Measurements from ENCODE around the gene CTSF. TPM values are rescaled to one million over a fixed set of nuclear protein-coding genes. Genes with fewer than 3 reads are reported as not detected.
A peak's percentile ranks its signal among the peaks of the same experiment; 100 is the strongest.

The CTSF gene
- total and polyA plus RNA-seq, 2 of the 13 experiments (the other 11 are each of a cell fraction or from before 2014, with no cell fraction given) = not detected

DNA sequence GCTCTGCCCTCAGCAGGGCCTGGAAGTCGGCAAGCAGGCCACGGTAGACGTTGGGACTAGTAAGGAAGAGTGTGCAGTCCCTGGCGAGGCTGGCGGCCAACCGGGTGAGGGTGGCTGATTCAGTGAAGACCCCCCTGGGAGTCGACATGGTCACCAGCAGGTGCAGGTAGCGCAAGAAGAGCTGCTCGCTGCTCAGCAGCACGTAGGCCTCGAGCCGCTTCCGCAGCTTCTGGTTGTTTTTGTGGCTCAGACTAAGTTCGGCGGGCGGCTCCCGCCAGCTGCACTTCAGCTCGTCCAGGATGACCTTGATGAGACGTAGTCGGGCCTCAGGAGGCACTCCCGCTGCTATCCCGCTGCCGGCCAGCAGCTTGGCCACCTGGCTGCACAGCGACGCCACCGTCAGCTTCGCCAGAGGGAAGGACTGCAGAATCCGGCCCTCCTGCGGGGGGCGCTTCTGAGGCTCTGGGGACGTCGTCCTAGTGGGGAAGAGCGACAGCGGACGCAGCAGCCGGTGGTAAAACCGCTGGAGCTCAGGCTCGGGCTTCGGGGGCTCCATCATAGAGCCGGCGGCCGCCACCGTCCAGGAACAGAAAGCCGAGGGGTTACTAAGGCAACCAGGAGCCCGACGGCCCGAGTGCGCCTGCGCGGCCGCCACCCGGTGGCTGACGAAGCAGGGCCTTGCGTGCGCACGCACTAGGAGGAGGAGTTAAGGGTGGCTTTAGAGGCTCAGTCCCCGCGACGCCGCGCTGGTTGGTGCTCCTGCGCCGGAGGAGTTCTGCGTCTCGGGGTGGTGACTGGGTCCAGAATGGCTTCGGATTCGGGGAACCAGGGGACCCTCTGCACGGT, 24.3 kb upstream of the CTSF start, which contains the start of the genes CCDC87 and CCS (continued):
- TF ChIP-seq CEBPZ (IDR thresholded peaks at IDR 0.05; ENCODE audit: low read length) (no peak), CENPT (CRISPR knock-in tag; IDR thresholded peaks at IDR 0.05; ENCODE audit: low read depth) (no peak; the same call in 1 of the 2 replicates), ZNF747 (CRISPR knock-in tag; IDR thresholded peaks at IDR 0.05; ENCODE audit: borderline replicate concordance) (peak; percentile 91), SRSF4 (IDR thresholded peaks at IDR 0.05; ENCODE audit: low read depth, low read length, poor library complexity, severe bottlenecking) (no peak), ZFX (CRISPR knock-in tag; IDR thresholded peaks at IDR 0.05; ENCODE audit: low read depth) (peak; percentile 85), ZNF33A (CRISPR knock-in tag; IDR thresholded peaks at IDR 0.05; ENCODE audit: borderline replicate concordance) (no peak), HNRNPK (IDR thresholded peaks at IDR 0.05; ENCODE audit: low read depth, low read length, poor library complexity, severe bottlenecking) (no peak), RFX5 (IDR thresholded peaks at IDR 0.05; ENCODE audit: low read depth, low read length) (no peak), MTF1 (CRISPR knock-in tag; IDR thresholded peaks at IDR 0.05) (no peak), JUNB (CRISPR knock-in tag; IDR thresholded peaks at IDR 0.05; ENCODE audit: borderline replicate concordance) (no peak), GTF2F1 (IDR thresholded peaks at IDR 0.05; ENCODE audit: low read length) (no peak), TSC22D2 (CRISPR knock-in tag; IDR thresholded peaks at IDR 0.05; ENCODE audit: borderline replicate concordance) (peak; percentile 76; the same call in 1 of the 2 replicates), ZNF546 (CRISPR knock-in tag; conservative IDR thresholded peaks at IDR 0.05) (peak; percentile 91; the same call in 1 of the 2 replicates), NCOR1 (IDR thresholded peaks at IDR 0.05; ENCODE audit: borderline replicate concordance, low read length) (peak; percentile 32; the same call in 1 of the 2 replicates), TBX2 (CRISPR knock-in tag; IDR thresholded peaks at IDR 0.05; ENCODE audit: borderline replicate concordance) (peak; percentile 89), ZNF414 (CRISPR knock-in tag; IDR thresholded peaks at IDR 0.05) (peak; percentile 45; the same call in 1 of the 2 replicates), ZNF616 (CRISPR knock-in tag; IDR thresholded peaks at IDR 0.05; ENCODE audit: low read depth) (no peak), ZNF724P (CRISPR knock-in tag; IDR thresholded peaks at IDR 0.05; ENCODE audit: borderline replicate concordance) (peak; percentile 47; the same call in 1 of the 2 replicates)
- TF ChIP-seq, protein P1, sequence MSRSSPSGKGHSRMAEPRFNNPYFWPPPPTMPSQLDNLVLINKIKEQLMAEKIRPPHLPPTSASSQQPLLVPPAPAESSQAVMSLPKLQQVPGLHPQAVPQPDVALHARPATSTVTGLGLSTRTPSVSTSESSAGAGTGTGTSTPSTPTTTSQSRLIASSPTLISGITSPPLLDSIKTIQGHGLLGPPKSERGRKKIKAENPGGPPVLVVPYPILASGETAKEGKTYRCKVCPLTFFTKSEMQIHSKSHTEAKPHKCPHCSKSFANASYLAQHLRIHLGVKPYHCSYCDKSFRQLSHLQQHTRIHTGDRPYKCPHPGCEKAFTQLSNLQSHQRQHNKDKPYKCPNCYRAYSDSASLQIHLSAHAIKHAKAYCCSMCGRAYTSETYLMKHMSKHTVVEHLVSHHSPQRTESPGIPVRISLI (CRISPR knock-in tag; IDR thresholded peaks at IDR 0.05; ENCODE audit: borderline replicate concordance) = peak; percentile 42; the same call in 1 of the 2 replicates
- TF ChIP-seq, protein P2, sequence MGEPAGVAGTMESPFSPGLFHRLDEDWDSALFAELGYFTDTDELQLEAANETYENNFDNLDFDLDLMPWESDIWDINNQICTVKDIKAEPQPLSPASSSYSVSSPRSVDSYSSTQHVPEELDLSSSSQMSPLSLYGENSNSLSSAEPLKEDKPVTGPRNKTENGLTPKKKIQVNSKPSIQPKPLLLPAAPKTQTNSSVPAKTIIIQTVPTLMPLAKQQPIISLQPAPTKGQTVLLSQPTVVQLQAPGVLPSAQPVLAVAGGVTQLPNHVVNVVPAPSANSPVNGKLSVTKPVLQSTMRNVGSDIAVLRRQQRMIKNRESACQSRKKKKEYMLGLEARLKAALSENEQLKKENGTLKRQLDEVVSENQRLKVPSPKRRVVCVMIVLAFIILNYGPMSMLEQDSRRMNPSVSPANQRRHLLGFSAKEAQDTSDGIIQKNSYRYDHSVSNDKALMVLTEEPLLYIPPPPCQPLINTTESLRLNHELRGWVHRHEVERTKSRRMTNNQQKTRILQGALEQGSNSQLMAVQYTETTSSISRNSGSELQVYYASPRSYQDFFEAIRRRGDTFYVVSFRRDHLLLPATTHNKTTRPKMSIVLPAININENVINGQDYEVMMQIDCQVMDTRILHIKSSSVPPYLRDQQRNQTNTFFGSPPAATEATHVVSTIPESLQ (CRISPR knock-in tag; conservative IDR thresholded peaks at IDR 0.05) = no peak
- TF ChIP-seq, protein P3, sequence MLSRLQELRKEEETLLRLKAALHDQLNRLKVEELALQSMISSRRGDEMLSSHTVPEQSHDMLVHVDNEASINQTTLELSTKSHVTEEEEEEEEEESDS (CRISPR knock-in tag; IDR thresholded peaks at IDR 0.05; ENCODE audit: borderline replicate concordance) = peak; percentile 50; the same call in 1 of the 2 replicates
